HG03159 (cell line): ENCODE measurements around the gene MYO1G.

Experiments used
- ATAC-seq: cut with Tn5 transposase; IDR thresholded peaks from one replicate; pipeline ENCODE4 v1.9.1; 2021; ENCODE audit warnings: mild to moderate bottlenecking, moderate library complexity; ENCODE audit not compliant: unreplicated experiment

The MYO1G gene

DNA sequence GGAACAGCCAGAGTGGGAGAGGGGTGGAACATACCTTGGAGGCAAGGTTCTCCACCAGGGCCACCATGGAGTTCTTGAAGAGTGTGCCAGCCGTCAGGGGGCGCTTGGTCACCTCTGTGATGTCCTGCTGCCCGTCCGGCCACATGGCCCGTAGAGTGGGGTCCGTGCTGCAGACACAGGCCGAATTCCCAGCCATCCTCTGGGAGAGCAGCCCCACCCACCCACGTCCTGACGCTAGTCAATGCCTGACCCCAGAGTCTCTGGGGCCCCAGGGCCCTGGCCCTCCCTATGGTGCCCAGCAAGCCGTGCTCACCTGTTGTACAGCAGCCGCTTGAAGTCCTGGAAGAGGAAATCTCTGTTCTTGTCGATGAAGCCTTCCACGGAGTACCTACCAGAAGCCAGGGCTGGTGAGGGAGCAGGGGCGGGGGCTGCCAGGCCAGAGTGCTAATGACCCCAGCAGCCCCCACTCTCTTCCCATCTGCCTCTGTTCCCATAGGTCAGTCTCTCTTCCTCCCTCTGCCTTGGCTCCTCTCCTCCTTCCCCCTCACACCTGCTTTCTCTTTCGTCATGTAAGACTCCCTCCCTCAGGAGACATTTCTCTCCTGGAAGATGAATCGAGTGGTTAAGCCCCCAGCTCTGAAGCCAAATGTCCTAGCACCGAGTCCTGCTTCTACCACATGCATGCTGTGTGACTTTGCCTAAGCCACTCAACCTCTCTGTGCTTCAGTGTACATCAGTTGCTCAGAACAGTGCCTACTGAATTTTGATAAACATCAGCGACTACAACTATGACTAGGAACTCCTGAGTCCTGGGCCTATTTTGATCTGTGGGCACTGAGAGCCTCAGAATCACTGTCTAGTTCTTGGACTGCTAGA lies 11.0 kb downstream of the MYO1G start:
- ATAC-seq: no peak

- no peak for ATAC-seq
These were observed 11.9 kb downstream of the MYO1G start for GRCh38 chr7:44966731-44967538.

- no peak for ATAC-seq
These were observed 12.7 kb downstream of the MYO1G start for GRCh38 chr7:44965937-44966730.

DNA sequence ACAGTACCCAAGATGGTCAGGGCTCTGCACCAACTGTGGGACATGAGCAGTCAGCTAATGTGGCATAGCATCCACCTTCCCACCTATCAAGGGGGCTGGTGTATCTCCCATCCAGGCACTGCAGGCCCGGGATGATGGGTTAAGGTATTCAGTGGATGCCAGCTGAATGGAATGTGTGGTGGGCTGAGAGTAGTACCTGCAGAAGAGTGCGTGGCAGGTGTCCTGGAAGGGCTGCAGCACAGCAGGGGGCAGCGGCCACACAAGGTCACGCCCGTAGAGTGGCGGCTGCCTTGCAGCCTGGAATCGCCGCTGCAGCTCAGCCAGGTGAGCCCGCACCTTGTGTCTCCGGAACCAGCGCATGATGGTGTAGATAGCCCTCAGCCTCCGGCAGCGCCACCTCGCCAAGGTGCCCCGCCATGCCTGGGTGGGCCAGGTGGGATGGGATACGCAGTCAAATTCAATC lies 13.3 kb downstream of the MYO1G start:
- no peak for ATAC-seq

GRCh38 chr7:44964831-44965440 lies 13.9 kb downstream of the MYO1G start:
- no peak for ATAC-seq

- ATAC-seq: no peak
These were observed 14.4 kb downstream of the MYO1G start for GRCh38 chr7:44964384-44964830.

GRCh38 chr7:44963364-44964290 lies 15.2 kb downstream of the MYO1G start:
- ATAC-seq: no peak

DNA sequence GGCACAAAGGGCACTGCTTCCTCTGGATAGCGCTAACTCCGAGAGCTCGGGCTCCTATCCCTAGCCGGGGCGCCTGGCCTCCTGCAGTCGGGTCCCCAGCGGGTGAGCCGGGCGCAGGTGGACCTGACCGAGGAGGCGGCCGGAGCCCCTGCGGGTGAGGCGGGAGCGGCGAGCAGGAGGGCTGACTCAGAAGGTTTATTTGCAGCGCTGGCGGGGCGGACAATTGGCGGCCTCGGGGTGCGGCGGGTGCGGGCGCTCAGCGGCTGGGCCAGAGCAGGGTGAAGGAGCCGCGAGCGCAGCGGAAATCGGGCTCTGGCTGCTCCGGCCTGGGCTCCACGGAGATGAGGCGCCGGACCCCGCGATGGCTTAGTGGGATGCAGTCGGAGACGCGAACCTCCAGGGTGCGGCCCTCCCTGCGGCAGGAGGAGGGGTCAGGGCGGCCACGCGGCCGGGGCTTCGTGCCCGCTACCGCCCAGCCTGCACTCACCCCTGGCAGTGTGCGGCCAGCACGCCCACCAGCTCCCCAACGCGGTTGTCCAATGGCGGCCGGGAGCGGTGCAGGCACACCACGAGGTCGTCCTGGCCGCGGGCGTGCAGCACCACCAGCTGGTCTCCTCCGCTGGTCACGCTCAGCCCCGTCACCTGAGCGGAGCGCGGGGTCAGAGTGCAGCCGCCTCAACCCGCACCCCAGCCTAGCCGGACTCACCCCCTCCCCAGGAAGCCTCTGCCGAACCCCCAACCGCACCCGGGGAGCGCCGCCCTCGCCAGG lies 16.1 kb downstream of the MYO1G start:
- no peak for ATAC-seq

- no peak for ATAC-seq
These were observed 16.9 kb downstream of the MYO1G start for GRCh38 chr7:44961844-44962482.

DNA sequence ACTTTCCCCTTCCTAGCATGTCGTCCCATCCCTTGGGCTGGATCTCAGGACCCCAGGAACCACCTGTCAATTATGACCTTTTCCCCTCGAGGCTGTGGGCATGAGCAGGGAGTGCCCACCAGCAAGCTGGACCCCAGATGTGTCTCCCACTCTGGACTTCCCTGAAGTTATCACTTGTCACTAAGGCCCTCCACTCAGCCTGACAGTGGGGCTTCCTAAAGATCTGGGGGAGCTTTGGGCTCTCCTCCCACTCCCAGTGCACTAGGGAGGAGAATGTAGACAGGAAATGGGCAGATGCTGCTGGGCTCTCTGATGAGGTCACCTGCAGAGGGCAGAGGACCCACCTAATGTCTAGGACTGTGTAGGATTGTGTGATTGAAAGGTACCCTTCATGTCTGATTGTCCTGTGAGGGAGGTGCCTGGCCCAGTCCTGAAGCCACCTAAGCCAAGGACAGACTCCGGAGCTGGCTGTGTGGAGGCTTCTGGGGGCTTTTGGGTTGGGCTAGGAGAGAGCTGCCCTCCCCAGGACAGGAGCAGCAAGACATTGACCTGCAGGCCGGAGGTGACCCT lies 18.7 kb downstream of the MYO1G start:
- no peak for ATAC-seq

- no peak for ATAC-seq
These were observed 19.3 kb downstream of the MYO1G start for GRCh38 chr7:44959433-44959951.

GRCh38 chr7:44958645-44959344 lies 20.0 kb downstream of the MYO1G start:
- ATAC-seq: no peak

DNA sequence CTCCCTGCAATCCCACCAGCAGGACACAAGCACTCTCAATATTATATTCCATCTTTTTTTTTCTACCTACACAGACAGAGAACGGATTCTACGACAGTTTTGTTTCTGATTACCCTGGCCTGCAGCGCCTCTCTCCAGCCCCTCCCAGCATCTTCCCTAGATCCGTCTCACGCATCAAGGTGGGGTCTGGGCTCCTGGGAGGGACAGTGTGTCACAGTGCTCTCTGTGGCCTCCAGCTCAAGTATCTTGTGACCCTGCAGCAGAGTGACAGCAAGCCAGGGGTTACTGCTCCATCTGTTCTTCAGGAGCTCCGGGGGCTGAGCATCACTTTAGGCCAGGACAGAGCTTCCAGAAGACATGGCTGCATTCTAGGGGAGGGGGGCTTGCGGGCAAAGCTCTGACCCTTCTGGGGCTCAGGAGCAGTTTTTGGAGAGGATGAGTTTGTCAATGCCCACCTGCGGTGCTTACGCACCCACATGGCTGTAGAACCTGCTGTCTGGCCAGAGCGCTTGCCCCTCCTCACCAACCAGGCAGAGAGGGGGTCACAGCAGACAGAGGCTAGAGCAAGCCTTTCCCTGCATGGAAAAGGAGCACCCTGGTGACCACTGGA lies 22.6 kb downstream of the MYO1G start:
- ATAC-seq: no peak

- no peak for ATAC-seq
These were observed 23.1 kb downstream of the MYO1G start for GRCh38 chr7:44955733-44956132.

- no peak for ATAC-seq
These were observed 25.7 kb downstream of the MYO1G start for GRCh38 chr7:44953156-44953555.

DNA sequence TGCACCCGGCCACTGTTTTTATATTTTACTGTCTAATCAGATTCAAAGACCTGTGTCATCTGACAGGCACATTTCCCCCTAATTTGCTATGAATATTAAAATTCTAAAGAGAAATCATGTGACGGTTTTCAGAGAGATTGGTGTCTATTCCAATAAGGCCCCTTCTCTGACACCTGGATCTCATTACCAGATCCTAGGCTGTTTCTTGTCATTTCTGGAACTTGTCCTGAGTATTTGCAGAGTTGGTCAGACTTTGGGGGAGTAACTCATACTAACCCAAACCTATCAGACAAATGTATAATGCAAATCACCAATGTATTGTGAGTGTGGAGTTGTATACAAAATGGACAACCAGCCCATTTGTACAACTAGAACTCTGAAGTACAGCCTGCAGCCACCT lies 29.5 kb downstream of the MYO1G start:
- no peak for ATAC-seq

DNA sequence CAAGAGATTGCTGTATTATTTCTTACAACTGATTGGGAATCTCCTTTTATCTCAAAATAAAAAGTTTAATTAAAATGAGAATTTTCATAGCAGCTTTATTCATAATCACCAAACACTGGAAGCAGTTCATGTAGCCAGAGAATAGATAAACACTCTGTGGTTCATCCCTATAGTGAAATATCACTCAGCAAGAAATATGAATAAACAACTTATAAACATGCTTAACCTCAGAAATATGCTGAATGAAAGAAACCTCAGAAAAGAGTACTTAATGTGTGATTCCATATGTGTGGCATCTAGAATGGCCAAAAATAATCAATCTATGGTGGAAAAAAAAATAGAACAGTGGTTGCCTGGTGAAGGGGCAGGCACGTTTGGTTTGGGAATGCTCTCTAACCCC lies 33.3 kb downstream of the MYO1G start:
- no peak for ATAC-seq
